Fibroblast of peridontal ligament (primary cell): ENCODE results near the gene AP2B1.

ENCODE experiments used
- DNase-seq: peaks from one replicate; pipeline ENCODE4 v3.0.0-alpha.2; 2010; ENCODE audit errors: extremely low read depth

Gene AP2B1

GRCh38 chr17:35773679-35774425 is 186.7 kb downstream of the AP2B1 start:
- no peak for DNase-seq

DNA sequence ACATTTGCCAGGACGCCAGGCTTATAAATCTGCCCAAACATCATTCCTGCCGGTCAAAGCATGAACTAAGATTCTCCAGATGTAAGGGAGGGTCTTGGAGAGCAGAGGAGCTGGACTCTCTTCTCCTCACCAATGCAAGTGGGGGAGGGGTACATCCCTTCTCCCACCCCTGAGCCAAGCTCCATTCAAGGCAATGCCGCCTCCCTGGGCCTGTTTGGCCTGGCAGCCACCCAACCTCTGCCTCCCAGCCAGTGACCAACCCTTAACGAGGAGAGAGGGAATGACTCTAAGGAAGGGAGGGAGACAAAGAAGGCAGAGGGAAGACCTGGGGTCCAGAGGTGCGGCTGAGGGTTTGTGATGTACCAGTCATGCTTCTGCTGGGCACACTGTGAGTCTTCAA is 187.4 kb downstream of the AP2B1 start:
- peak; percentile 52 for DNase-seq

GRCh38 chr17:35775039-35775438 is 187.9 kb downstream of the AP2B1 start:
- no peak for DNase-seq

DNA sequence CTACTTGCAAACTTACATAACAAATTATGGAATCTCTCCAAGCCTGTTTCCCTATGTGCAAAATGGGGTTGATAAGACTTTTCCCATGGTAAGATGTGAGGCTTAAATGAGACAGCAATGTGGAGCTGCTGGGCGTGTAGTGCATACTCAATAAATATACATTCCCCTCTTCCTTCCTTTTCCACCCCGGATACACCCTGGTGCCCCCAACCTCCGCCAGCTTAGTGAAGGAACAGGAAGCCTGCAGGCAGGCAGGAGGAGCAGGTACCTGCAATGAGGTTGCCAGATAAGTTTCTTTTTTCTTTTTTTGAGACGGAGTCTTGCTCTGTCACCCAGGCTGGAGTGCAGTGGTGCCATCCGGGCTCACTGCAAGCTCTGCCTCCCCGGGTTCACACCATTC is 188.5 kb downstream of the AP2B1 start:
- DNase-seq = no peak
